HG03060 (cell line): Measurements from ENCODE around the gene PRPSAP1.
"Not testable (repeated sequence)": the region's sequence is repeated elsewhere in the genome, so short reads cannot be mapped to it uniquely, and the experiment has no call there.

Experiments used
- ATAC-seq: cut with Tn5 transposase; IDR thresholded peaks from one replicate; pipeline ENCODE4 v1.9.1; 2021; ENCODE audit warnings: low read depth, moderate number of reproducible peaks; ENCODE audit not compliant: unreplicated experiment

Gene PRPSAP1

GRCh38 chr17:76365256-76365903 lies 11.7 kb upstream of the PRPSAP1 start:
- ATAC-seq: no peak

GRCh38 chr17:76363107-76363842 lies 9.6 kb upstream of the PRPSAP1 start:
- ATAC-seq: no peak

- ATAC-seq: no peak
Measured at GRCh38 chr17:76360461-76360860, 6.7 kb upstream of the PRPSAP1 start.

GRCh38 chr17:76359776-76360175 lies 6.1 kb upstream of the PRPSAP1 start:
- ATAC-seq: not testable (repeated sequence)

GRCh38 chr17:76359375-76359774 lies 5.7 kb upstream of the PRPSAP1 start:
- no peak for ATAC-seq

GRCh38 chr17:76357597-76358158 lies 4.0 kb upstream of the PRPSAP1 start:
- no peak for ATAC-seq

- ATAC-seq: no peak
Measured at GRCh38 chr17:76356803-76357456, 3.2 kb upstream of the PRPSAP1 start.

GRCh38 chr17:76354747-76355310 lies 1.1 kb upstream of the PRPSAP1 start:
- no peak for ATAC-seq

- ATAC-seq: no peak
Measured at GRCh38 chr17:76354317-76354729, 607 bp upstream of the PRPSAP1 start.

GRCh38 chr17:76353004-76353598 lies 615 bp downstream of the PRPSAP1 start:
- no peak for ATAC-seq

GRCh38 chr17:76351526-76352071 lies 2.1 kb downstream of the PRPSAP1 start:
- no peak for ATAC-seq

GRCh38 chr17:76350463-76350862 lies 3.3 kb downstream of the PRPSAP1 start:
- ATAC-seq: no peak

GRCh38 chr17:76346936-76347335 lies 6.8 kb downstream of the PRPSAP1 start:
- ATAC-seq: not testable (repeated sequence)

- no peak for ATAC-seq
Measured at GRCh38 chr17:76345377-76345974, 8.2 kb downstream of the PRPSAP1 start.

GRCh38 chr17:76343106-76343505 lies 10.6 kb downstream of the PRPSAP1 start:
- no peak for ATAC-seq

GRCh38 chr17:76341301-76341700 lies 12.4 kb downstream of the PRPSAP1 start:
- no peak for ATAC-seq

GRCh38 chr17:76337413-76337777 lies 16.3 kb downstream of the PRPSAP1 start:
- no peak for ATAC-seq

- no peak for ATAC-seq
Measured at GRCh38 chr17:76336756-76337412, 16.8 kb downstream of the PRPSAP1 start.

GRCh38 chr17:76335716-76336381 lies 17.9 kb downstream of the PRPSAP1 start:
- no peak for ATAC-seq
